ENCODE results near the gene OPTC.

GRCh38 chr1:203531063-203531462, 37.1 kb downstream of the OPTC start:
- no peak for TF ChIP-seq CTCF (IDR thresholded peaks at IDR 0.05)
- TF ChIP-seq TP53 (CRISPR knock-in tag; IDR thresholded peaks at IDR 0.05): no peak
- no peak for TF ChIP-seq RNF2 (IDR thresholded peaks at IDR 0.05; ENCODE audit: borderline replicate concordance, low read depth)
- TF ChIP-seq EP300 (IDR thresholded peaks at IDR 0.05): no peak
- TF ChIP-seq SREBF2 (IDR thresholded peaks at IDR 0.05): no peak
- no peak for TF ChIP-seq JUNB (IDR thresholded peaks at IDR 0.05)
- TF ChIP-seq ATOH8 (CRISPR knock-in tag; IDR thresholded peaks at IDR 0.05; ENCODE audit: low read depth): no peak
- no peak for TF ChIP-seq BHLHE40 (IDR thresholded peaks at IDR 0.05; ENCODE audit: low read depth, low read length)
- TF ChIP-seq FOXS1 (CRISPR knock-in tag; IDR thresholded peaks at IDR 0.05): no peak
- no peak for TF ChIP-seq TFCP2L1 (CRISPR knock-in tag; IDR thresholded peaks at IDR 0.05)
- no peak for TF ChIP-seq POLR2A (IDR thresholded peaks at IDR 0.05; ENCODE audit: low read length)
- no peak for TF ChIP-seq HDAC2 (IDR thresholded peaks at IDR 0.05)
- no peak for TF ChIP-seq MAFK (IDR thresholded peaks at IDR 0.05; ENCODE audit: partially characterized antibody)

Measured in A549 (cell line).